ENCODE data around the gene SLC25A33.

SLC25A33 gene

GRCh38 chr1:9589144-9589718 lies 50.0 kb downstream of the SLC25A33 start:
- peak; percentile 41 for DNase-seq

GRCh38 chr1:9589719-9590157 lies 50.5 kb downstream of the SLC25A33 start:
- DNase-seq, result no peak

GRCh38 chr1:9590201-9590600 lies 50.9 kb downstream of the SLC25A33 start:
- no peak for DNase-seq

GRCh38 chr1:9590945-9591668 lies 51.8 kb downstream of the SLC25A33 start:
- no peak for DNase-seq

- no peak for DNase-seq
These were observed 52.6 kb downstream of the SLC25A33 start for GRCh38 chr1:9591669-9592509.

- no peak for DNase-seq
These were observed 53.3 kb downstream of the SLC25A33 start for GRCh38 chr1:9592510-9593075.

- DNase-seq, result no peak
These were observed 53.9 kb downstream of the SLC25A33 start for GRCh38 chr1:9593147-9593491.

GRCh38 chr1:9593492-9594465 lies 54.5 kb downstream of the SLC25A33 start:
- DNase-seq, result peak; percentile 24

GRCh38 chr1:9594471-9595155 lies 55.3 kb downstream of the SLC25A33 start:
- no peak for DNase-seq

GRCh38 chr1:9595156-9595967 lies 56.1 kb downstream of the SLC25A33 start:
- DNase-seq, result no peak

- no peak for DNase-seq
These were observed 56.7 kb downstream of the SLC25A33 start for GRCh38 chr1:9595968-9596340.

GRCh38 chr1:9596415-9597123 lies 57.3 kb downstream of the SLC25A33 start:
- DNase-seq, result no peak

- DNase-seq, result no peak
These were observed 58.4 kb downstream of the SLC25A33 start for GRCh38 chr1:9597361-9598315.

GRCh38 chr1:9598316-9598700 lies 59.0 kb downstream of the SLC25A33 start:
- no peak for DNase-seq

- DNase-seq, result no peak
These were observed 60.5 kb downstream of the SLC25A33 start for GRCh38 chr1:9599741-9600140.

GRCh38 chr1:9600861-9601834 lies 61.9 kb downstream of the SLC25A33 start:
- DNase-seq, result no peak

- no peak for DNase-seq
These were observed 62.9 kb downstream of the SLC25A33 start for GRCh38 chr1:9601942-9602793.

Measured in CD4-positive, alpha-beta T cell treated with Interleukin-12 subunit alpha and Interleukin-12 subunit beta, for 1 hour (primary cell).